ENCODE results near the gene ST7.
"Not testable (repeated sequence)": the region's sequence is repeated elsewhere in the genome, so short reads cannot be mapped to it uniquely, and the experiment has no call there.

The ST7 gene

DNA sequence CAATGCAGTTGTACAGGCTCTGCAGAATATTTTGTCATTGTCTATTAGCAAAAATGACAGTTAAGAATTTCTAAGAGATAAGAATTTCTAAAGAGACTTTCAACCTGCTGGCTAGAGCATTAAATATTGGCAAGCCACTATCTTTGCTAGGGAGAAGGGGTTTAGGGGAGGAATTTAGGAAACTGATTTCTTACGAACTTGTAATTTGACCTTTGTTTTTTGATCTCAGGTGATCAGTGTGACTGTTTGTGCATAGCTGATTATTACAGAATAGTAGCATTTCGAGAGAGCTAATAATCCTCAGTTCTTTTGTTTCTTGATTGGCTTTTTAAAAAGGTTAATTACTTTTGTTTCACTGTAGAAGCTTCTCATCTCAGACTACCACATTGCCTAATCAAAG, 68.1 kb downstream of the ST7 start:
- TF ChIP-seq, protein P1, sequence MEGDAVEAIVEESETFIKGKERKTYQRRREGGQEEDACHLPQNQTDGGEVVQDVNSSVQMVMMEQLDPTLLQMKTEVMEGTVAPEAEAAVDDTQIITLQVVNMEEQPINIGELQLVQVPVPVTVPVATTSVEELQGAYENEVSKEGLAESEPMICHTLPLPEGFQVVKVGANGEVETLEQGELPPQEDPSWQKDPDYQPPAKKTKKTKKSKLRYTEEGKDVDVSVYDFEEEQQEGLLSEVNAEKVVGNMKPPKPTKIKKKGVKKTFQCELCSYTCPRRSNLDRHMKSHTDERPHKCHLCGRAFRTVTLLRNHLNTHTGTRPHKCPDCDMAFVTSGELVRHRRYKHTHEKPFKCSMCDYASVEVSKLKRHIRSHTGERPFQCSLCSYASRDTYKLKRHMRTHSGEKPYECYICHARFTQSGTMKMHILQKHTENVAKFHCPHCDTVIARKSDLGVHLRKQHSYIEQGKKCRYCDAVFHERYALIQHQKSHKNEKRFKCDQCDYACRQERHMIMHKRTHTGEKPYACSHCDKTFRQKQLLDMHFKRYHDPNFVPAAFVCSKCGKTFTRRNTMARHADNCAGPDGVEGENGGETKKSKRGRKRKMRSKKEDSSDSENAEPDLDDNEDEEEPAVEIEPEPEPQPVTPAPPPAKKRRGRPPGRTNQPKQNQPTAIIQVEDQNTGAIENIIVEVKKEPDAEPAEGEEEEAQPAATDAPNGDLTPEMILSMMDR (IDR thresholded peaks at IDR 0.05; ENCODE audit: borderline replicate concordance, control extremely low read depth, extremely low read depth, insufficient read depth, missing control alignments): no peak
- no peak for DNase-seq (ENCODE audit: low spot score)
- in situ Hi-C loops (cut with MboI; ENCODE audit: low sequenced_read_pairs, unreplicated experiment): no loop called here

DNA sequence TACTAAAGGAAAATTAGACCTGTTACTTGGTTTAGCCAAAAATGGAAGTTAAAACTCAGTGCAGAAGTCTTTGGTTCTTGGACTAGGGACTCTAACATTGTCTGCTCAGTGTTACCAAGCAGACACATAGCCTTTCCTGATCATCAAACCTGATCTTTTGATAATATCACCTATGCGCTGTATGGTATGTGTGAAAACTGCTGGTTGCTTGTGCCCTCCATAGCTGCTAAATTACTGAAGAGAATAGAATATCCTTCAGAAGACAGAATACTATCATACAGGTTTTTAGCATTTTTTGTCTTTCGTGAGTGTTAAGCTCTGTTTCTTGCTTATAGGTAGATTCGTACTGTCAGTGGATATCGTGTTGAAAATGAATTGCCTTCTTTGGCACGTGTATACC, 68.7 kb downstream of the ST7 start:
- DNase-seq (ENCODE audit: low spot score): no peak
- TF ChIP-seq, protein P1 (IDR thresholded peaks at IDR 0.05; ENCODE audit: borderline replicate concordance, control extremely low read depth, extremely low read depth, insufficient read depth, missing control alignments): no peak
- in situ Hi-C loops (cut with MboI; ENCODE audit: low sequenced_read_pairs, unreplicated experiment): no loop called here

DNA sequence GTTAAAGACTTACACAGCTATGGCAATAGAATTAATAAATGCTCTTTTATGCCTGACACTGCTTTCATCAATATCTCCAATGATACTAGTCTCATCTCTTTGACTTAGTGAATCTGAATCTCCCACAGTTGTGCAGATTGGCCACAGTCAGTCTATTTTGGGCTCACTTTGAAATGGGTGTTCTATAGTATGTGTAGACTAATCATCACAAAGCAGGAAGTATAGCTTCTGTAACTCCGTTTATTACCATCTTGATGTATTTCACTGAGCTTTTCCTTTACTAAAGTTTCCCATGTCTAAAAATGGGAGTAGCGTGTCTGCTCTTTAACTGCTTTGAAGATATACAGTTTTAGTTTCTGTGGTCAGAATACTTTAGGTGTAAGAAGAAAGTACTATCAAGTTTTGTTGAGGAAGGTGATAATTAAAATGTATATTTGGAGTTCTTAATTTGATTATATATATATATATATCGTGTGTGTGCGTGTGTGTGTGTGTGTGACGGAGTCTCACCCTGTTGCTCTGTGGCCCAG, 70.1 kb downstream of the ST7 start:
- in situ Hi-C loops (cut with MboI; ENCODE audit: low sequenced_read_pairs, unreplicated experiment): no loop called here
- DNase-seq (ENCODE audit: low spot score): peak; percentile 26
- TF ChIP-seq, protein P1 (IDR thresholded peaks at IDR 0.05; ENCODE audit: borderline replicate concordance, control extremely low read depth, extremely low read depth, insufficient read depth, missing control alignments): no peak

DNA sequence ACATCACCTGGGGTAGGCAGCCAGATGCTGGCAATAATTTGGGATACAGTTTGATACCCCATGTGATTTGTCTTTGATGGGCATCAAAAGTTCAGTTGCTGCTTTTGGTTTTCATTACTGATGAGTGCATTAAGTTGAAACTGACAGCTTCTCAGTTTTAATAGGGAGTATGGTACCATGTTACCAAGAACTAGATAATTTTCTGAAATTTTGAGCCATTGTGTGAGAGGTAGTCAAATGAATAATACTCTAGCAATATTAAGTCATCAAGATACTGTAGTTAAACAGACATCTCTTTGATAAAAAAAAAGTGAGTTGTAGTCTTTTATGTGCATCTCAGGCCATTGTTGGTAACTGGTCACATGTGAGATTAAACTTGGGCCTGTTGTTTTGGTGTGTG, 71.5 kb downstream of the ST7 start:
- no peak for DNase-seq (ENCODE audit: low spot score)
- TF ChIP-seq, protein P1 (IDR thresholded peaks at IDR 0.05; ENCODE audit: borderline replicate concordance, control extremely low read depth, extremely low read depth, insufficient read depth, missing control alignments): no peak
- in situ Hi-C loops (cut with MboI; ENCODE audit: low sequenced_read_pairs, unreplicated experiment): no loop called here

DNA sequence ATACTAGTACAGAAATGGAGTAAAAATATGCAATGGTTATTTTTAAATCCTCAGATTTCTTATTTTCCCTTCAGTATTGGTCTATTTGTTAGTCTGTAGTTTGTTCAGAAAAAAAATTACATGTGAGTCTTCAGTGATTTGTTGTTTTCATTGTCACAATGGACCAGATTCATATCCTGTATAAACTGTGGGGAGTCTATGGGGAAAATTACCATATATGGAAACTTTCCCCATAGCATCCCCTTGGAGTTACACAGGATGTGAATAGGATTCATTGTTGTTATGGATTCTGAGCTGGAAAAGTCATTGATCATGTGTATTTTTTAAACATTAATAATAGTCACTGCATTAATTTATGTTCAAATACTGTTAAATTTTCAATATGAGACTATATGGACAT, 72.6 kb downstream of the ST7 start:
- in situ Hi-C loops (cut with MboI; ENCODE audit: low sequenced_read_pairs, unreplicated experiment): no loop called here
- TF ChIP-seq, protein P1 (IDR thresholded peaks at IDR 0.05; ENCODE audit: borderline replicate concordance, control extremely low read depth, extremely low read depth, insufficient read depth, missing control alignments): no peak
- DNase-seq (ENCODE audit: low spot score): no peak

DNA sequence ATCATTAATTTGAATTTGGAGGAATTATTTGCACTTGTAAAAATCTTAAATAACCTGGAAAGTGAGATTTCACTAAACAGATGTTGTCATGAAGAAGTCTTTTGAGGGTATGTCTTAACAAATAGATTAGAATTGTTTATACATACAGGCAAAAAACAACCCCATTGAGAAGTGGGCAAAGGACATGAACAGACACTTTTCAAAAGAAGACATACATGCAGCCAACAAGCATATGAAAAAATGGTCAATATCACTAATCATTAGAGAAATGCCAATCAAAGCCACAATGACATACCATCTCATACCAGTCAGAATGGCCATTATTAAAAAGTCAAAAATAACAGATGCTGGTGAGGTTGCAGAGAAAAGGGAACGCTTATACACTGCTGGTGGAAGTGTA, 77.0 kb downstream of the ST7 start:
- in situ Hi-C loops (cut with MboI; ENCODE audit: low sequenced_read_pairs, unreplicated experiment): not testable (repeated sequence)

DNA sequence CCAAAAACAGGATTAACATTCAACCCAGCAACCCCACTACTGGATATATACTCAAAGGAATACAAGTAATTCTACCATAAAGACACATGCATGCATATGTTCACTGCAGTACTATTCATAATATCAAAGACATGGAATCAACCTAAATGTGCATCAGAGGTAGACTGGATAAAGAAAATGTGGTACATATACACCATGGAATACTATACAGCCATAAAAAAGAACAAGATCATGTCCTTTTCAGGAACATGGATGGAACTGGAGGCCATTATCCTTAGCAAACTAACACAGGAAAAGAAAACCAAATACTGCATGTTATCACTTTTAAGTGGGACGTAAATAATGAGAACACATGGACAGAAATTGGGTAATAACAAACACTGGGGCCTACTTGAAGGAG, 77.5 kb downstream of the ST7 start:
- DNase-seq (ENCODE audit: low spot score); in situ Hi-C loops (cut with MboI; ENCODE audit: low sequenced_read_pairs, unreplicated experiment): not testable (repeated sequence)

More for the DNA sequence above, 77.0 kb downstream of the ST7 start:
- DNase-seq (ENCODE audit: low spot score): not testable (repeated sequence)

DNA sequence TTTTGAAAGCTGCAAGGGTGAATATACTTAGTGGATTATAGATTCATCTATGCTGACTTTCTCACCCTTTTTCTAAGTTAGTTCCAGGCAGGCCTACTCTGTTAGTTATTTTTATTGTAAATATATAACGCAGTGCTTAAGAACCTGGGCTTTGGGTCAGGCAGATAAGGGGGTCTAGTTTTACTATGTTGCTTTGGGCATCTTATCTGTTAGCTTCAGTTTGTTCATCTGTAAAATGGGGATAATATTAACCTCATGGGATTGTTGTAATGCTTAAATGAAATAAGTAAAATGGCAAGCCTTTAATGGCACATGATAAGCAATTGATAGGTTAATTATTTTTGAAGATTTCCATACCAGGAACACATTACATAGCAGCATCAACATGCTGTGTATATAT, 79.5 kb downstream of the ST7 start:
- in situ Hi-C loops (cut with MboI; ENCODE audit: low sequenced_read_pairs, unreplicated experiment): no loop called here
- no peak for DNase-seq (ENCODE audit: low spot score)
- TF ChIP-seq, protein P1 (IDR thresholded peaks at IDR 0.05; ENCODE audit: borderline replicate concordance, control extremely low read depth, extremely low read depth, insufficient read depth, missing control alignments): no peak
